NCI-H146 (cell line): ENCODE measurements around the gene RANBP17.

Experiments used
- DNase-seq: peaks from one replicate; lab custom pipeline; 2025; lab: John Stamatoyannopoulos, UW

Gene RANBP17

DNA sequence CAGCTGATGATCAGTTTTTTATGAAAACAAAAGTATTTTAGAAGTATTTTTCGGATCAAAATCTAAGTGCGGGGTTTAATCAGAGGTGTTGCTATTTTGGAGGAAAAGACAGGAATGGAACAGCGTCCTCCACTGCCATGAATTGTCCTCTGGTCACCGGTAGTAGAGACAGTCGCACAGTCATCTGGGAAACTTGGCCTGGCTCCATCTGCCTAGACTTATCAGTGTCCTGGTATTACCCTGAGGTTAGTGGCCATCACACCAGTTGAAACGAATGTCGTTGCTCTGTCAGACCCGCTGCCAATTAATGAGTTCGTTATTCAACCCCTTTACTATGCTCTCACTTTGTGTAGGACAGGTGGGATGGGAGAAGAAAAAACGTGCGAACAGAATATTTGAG lies 455.4 kb downstream of the RANBP17 start:
- no peak for DNase-seq

DNA sequence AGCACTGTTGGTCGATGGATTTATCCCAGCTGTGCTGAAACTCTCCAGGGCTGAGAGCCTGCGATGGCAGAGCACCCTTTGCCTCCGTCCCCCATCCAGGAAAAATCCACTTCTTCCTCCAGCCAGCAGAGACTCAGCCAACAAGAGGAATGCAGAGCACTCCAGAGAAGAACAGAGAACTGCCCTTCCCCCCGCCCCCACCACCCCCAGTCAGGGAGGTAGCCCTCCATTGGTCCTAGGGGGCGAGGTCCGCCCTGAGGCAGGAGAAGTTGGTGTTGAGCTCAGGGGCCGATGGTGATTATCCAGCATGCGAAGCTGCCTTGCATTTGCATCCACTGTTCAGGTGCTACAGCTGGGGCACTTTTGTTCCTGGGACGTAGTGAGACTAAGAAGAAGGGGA lies 456.2 kb downstream of the RANBP17 start:
- no peak for DNase-seq

DNA sequence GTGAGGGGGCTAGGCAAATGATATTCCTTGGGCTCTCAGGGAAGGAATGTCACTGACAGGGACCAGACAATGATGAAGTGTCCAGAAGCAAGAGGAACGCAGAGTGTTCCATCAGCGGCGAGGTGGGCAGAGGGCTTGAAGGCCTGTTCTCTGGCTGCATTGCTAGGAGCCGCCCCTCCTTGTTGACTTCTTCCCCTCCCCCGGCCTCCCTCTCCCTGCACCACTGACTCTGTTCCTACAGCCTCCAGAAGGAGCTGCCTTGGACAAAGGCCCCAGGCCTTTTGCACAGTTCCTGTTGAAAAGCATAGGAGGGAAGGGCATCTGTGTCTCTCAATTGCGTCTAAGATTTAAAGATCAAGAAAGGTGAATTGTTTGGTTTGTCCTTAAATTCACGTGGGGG lies 459.6 kb downstream of the RANBP17 start:
- no peak for DNase-seq

DNA sequence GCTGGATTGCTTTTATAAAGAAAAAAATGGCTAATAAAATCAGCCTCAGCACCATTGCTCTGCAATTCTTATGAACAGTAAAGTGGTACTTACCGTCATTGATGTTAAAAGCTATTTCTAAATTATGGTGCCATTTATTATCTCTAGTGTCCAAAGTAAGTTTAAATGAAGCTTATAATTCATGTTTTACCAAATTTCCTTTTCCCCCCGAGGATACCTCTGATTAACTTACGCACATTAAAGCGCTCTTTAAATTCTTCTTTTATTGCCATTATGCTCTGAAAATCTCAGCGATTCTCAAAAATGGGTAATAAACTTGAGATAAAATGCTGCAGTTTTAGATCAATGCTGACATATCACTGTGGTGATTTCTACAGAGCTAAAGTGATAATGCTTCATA lies 460.7 kb downstream of the RANBP17 start:
- DNase-seq, result no peak

DNA sequence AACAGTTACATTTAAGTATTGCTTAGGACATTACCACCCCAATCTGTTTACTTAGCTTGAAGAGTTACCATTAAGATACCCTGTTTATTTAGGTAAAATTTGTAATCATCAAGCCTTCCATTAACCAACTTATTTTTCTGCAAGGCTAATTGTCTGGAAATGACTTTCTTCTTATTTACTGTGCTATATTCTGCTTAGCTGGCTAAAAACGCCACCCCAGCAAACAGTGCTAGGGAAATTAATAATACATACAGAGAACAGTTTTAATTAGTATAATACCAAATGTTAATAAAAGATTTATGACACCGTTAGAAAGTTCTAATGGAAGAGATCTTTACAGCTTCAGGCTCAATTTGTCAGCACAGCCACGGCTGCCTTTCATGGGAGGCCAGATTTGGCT lies 461.2 kb downstream of the RANBP17 start:
- no peak for DNase-seq

DNA sequence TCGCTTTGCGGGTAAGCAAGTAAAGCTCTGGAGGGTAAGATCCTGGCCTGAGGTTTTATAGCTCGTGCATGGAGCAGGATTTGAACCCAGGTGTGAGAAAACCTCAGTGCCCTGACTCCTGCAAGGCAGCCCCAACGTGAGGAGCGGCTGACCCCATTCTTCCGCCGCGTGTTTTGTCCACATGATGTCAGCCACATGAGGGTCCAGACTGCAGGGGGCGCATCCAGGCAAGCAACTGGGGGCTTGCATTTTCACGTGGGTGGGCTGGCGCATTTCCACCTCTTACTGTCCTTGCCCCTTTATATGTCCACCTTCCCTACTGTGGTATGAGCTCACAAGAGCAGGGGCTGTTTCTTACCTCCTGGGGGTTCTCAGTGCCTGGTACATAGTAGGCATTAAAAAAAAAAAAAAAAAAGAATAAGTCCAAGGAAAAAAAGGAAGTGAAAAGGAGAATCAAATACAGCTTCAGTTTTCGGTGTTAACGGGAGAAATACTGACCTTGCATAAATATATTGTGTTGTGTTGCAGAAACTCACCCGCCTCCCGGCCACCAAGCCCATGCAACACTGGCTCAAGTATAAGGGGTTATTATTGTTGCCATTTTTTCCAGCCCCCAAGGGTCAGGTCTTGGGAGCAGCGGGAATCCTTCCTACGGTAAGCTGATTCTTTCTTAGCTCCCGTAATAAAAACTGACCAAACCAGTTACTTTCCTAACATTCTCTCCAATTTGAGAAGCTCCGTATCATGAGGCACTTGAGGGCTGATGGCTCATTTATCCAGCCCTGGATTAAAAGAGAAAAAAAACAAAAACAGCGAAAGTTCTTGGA lies 462.2 kb downstream of the RANBP17 start:
- no peak for DNase-seq

DNA sequence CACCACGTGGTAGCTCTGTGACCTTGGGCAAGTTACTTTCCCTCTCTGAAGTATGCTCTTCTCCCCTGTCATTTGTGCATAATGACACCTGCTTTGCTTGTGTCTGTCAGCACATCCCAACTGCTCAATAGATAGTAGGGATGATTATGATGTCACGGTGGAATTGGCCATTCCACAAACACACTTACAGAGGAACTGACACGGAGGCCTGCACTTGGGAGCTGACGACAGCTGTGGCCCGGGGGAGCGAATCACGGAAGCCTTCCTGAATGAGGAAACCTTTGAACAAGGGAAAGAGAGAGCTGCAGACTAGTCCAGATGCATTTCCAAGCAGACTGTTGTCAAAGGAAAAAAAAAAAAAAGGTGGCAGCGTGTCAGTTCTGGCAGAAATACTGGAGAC lies 468.2 kb downstream of the RANBP17 start:
- no peak for DNase-seq

DNA sequence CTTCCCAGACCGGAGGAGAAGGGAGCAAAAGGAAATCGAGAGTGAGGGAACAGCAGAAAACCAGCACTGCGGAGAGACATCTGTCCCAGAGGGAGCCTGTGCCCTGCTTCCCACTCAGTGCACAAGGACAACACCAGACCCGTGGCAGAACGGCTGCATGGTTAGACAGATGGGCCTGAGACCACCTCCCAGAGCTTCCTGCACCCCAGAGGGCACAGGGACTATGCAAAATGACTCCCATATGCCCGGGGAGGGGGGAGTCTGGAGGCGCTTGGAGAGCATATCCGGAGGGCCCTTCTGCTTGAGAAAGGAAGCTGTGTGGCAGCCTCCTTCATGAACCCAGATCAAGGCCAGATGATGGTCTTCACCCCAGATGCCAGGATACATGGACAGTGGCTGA lies 473.8 kb downstream of the RANBP17 start:
- no peak for DNase-seq

DNA sequence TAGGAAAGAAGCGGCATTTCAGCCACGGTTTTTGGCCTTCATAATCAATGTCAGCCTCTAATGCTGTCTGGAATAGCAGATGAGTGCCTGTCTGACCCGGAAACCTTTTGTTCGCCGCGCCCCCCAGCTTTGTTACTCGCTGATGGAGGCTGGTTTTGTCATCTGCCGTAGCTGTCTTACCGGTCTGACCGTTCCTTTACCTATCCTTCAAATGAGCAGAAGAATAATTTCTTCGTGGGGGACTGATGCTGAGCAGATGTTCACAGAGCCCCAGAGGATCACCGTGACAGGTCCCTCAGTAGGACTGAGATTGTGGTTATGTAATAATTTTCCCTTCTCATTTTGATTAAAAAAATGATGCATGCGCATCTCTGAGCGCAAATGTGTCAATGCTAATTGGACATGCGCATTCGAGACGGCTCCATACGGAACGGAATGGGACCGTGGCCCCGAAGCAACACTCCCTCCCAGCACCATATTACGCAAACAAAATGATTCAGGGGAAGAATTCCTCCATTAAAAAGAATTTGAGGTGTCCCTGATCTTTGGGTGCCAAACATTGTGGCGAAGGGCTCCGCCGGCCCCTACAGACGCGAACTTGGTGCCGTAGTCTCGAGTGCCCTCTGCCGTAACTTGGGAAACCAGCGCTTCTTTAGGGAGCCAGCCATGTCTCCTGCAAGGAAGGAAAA lies 474.8 kb downstream of the RANBP17 start:
- DNase-seq, result no peak

DNA sequence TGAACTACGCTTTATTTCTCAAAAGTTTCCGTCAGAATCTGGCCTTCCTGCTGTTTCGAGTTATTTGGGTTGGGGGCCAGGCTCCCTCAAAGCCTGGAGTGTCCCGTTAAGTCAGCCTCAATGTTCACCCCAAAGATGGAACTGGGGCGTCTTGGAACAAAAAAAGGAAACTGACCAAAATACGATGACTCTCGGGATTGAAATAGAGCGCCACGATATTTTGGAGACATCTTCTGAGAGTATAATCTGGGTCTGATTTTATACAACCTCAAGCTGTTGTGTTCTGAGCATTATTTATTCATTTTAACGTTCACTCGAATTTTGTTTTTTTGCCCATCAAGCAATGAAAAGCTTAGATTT lies 475.4 kb downstream of the RANBP17 start:
- DNase-seq, result no peak

DNA sequence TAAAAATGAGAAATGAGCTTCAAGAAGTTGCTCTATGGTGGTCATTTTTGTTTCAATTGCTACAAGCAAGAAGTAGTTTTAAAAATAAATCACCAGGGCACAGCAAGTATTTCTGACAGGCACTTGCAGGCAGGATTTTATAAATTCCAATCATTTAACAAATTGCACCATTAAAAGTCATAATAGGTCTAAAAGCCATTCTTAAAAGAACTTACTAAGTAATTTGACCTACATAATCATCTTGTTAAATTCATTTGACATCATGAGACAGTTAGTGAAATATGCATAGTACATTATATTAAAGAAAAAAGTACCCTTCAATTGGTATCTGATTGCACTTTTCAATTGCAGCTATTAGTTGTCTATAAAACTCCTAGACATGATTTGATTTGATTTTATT lies 478.2 kb downstream of the RANBP17 start:
- DNase-seq, result no peak

DNA sequence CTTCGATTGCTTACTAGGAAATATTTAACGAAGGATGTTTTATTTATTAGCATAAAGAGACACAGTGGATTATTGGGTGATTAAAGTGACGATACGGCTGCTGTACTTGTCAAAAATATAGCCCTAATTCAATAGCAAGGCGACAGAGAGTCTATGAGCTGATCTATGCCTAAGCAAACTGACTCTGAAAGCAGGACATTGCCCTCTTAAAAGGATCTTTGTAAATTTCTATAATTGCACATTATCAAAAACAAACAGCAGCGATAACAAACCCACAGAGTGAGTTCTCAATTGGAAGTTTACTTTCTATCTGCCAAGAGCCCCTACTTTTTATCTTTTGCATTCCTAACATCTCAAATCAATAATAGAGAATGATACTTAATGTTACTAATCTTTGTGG lies 478.7 kb downstream of the RANBP17 start:
- DNase-seq, result peak; percentile 52

DNA sequence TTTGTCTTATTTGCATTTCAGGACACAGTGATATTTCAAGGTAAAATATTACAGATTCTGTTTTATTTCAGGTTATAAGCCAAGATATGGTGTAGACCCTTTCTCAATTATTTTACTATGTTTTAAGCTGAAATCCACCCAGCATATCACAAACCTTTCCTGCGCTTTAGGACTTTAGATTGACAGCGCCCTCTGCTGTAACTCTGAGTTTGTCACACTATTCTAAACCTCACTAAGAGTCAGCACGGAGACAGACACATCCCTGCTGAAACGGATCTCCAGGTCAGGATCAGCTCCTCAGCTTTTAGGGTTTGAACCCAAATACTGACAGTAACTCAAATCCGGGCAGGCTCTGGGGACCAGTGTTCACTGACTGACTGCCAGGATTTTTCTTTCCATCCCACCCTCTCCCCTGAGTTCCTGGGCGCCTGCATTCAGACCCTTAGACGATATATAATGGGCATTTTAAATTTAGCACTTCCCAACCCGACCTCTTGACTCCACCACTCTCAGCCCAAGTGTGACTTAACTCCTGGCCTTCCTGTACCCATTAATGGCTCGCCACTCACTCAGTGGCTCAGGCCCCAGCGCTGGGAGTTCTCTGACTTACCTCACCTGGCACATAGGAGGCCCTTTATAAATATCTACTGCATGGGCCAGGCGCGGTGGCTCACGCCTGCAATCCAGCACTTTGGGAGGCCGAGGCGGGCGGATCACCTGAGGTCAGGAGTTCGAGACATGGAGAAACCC lies 480.7 kb downstream of the RANBP17 start:
- DNase-seq, result peak; percentile 54

DNA sequence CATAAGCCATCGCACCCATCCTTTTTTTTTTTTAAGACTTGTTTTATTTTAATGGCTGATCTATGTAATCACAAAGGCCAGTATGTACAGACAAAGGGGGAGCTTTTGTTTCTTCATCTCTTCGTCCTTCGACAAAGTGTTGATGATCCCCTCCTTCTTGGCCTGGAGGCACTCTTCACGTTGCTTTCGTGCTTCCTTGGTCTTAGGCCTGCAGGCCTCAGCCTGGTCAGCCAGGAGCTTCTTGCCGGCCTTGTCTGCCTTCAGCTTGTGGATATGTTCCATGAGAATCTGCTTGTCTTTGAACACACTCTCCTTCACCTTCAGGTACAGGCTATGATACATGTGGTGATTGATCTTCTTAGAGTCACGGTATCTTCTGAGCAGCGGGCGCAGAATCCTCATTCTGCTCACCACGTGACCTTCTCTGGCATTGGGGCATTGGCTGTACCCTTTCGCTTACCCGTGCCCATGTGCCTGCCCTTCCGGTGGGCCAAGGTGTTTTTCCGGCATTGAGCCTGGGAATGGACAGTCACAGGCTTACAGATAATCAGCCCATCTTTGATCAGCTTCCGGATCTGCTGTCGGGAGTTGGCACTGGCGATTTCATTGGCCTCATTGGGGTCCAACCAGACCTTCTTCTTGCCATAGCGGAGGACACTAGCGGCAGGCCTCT lies 483.3 kb downstream of the RANBP17 start:
- DNase-seq, result no peak
